NCI-H345 treated with DMSO at 0.1 percent for 48 hours (cell line): ENCODE results near the gene CACNA1E.

Experiments used
- DNase-seq: peaks from one replicate; lab custom pipeline; 2025; ENCODE audit not compliant: unreplicated experiment; lab: John Stamatoyannopoulos, UW

The CACNA1E gene

DNA sequence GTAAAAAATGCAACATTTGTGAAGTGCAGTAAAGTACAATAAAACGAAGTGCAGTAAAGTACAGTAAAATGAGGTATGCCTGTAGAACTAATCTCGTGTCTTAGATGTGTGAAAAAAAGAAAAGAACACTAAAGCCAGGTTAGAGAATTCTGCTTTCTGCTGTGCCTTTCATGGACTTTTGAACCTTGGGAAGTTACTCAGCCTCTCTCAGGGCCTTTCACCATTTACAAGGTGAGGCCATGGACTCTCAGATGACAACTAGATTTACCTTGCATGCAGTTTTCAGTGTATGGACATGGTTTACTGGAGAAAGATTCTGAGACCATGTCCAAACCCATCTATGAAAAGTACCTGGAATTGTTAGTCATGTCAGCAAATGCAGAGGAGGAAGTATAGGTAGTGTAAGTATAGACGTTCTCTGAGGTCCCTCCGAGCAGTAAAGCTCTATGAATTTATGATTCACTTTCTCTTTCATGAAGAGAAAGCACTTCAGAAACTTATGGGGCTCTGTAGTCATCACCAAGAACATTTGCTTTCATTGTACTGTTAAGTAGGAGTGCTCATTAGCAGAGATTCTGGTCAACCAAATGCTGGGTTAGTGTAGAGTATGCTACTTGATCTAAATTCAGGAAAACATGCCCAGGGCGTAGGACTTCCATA lies 143.1 kb downstream of the CACNA1E start:
- DNase-seq: no peak

GRCh38 chr1:181630398-181630797 lies 147.1 kb downstream of the CACNA1E start:
- no peak for DNase-seq

DNA sequence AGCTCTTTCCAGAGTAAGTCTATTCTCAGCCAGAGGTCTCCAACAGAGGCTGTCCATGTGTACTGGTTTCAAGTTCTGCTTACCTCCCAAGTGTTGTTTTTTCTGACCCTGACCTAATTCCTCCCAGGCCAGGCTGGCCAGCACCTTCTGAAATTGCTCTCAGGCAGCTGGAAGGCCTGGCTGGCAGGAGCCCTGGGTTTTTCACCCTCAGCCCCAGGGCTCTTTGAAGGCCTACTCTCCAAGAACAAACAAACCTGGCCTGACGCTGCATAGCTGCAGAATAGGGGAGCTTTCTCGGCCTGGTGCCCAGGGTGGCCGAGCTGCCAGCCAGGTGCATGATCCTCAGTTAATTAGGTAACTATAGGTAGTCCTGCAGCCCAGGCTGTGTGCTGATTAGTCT lies 147.5 kb downstream of the CACNA1E start:
- DNase-seq: no peak

- no peak for DNase-seq
Measured at GRCh38 chr1:181632492-181632891, 149.2 kb downstream of the CACNA1E start.

- DNase-seq: no peak
Measured at GRCh38 chr1:181632960-181633359, 149.6 kb downstream of the CACNA1E start.

- DNase-seq: no peak
Measured at GRCh38 chr1:181635110-181635509, 151.8 kb downstream of the CACNA1E start.

- DNase-seq: no peak
Measured at GRCh38 chr1:181637998-181638397, 154.7 kb downstream of the CACNA1E start.

- peak; percentile 2 for DNase-seq
Measured at GRCh38 chr1:181640956-181641355, 157.6 kb downstream of the CACNA1E start.

GRCh38 chr1:181643631-181644030 lies 160.3 kb downstream of the CACNA1E start:
- no peak for DNase-seq

DNA sequence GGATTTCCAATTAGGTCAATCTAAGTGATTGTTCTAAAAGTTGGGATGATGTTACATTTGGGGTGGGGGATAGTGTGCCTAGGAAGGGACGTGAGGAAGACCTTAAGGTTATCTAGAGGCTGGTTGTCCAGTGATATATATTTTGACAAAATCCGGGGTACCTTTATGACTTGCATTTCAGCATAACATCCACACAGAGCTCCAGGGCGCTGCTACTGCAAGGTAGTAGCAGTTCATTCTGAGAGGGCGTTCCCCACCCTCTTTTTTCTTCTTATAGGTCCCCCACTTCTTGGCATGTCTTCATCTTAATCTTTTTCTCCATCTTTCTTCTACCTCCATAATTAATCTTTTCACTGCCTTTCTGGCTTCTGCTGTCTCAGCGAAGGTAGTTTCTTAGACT lies 161.9 kb downstream of the CACNA1E start:
- DNase-seq: no peak

DNA sequence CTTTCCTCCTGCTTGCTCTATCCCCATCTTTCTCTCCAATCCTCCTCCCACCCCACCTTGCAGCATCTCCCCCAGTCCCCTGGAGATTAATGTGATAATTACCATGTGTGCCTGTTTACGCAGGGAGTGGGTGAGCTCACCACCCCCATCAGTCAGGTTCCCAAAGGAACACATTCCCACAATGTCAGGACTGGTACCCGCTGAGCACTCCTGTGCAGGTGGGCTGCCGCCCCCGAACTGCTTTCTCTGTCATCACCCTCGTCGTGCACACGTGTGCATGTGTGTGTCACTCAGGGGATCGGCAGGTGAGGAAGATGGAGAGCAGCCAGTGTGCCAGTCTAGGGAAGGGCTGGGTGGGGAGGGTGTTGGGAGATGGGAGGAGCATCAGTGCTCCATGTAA lies 163.4 kb downstream of the CACNA1E start:
- no peak for DNase-seq

- DNase-seq: no peak
Measured at GRCh38 chr1:181647314-181648035, 164.2 kb downstream of the CACNA1E start.

DNA sequence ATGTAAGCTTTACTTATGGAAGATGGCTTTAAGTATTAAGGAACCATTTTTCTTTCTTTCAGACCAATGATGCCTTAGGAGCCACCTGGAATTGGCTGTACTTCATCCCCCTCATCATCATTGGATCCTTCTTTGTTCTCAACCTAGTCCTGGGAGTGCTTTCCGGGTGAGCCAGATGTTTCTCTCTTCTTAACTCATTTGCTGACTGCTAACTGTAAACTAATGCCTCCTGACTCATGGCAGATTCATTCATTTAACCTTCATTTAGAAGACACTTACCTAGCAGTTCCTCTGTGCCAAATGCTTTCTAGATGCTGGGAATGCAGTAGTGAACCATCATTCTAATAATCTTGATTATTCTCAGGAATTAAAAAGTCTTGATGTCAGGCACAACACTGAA lies 168.0 kb downstream of the CACNA1E start:
- no peak for DNase-seq

GRCh38 chr1:181655756-181656155 lies 172.4 kb downstream of the CACNA1E start:
- no peak for DNase-seq

DNA sequence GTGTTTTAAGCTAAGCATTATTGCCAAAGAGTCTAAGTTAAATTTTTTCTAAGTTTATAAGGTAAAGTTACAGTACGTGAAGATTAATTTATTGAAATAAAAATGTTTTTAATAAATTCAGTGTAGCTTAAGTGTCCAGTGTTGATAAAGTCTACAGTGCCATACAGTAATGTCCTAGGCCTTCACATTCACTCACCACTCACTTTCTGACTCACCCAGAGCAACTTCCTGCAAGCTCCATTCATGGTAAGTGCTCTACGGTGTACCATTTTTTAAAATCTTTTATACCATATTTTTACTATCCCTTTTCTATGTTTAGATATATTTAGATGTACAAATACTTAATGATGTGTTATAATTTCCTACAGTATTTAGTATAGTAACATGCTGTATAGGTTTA lies 173.2 kb downstream of the CACNA1E start:
- DNase-seq: no peak

DNA sequence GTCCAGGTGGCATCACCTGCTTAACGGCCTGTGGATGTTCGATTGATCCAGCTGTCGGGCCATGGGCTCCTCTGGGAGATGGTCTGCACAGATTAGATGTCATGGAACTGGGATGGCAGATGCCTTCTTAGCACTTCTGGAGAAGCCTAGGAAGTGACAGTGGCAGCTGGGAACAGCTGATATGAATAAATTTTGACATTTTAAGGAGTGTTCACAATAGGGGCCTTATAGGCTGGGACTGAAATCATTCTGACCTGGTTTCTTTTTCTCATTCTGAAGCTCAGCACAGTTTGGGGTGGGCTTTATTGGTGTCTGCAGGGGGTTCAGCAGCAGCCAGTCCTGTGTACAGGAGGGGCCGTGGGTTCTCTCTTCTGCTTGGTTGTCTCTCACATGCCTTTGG lies 175.3 kb downstream of the CACNA1E start:
- DNase-seq: no peak

- DNase-seq: no peak
Measured at GRCh38 chr1:181659321-181659957, 176.1 kb downstream of the CACNA1E start.

- DNase-seq: no peak
Measured at GRCh38 chr1:181660621-181661020, 177.3 kb downstream of the CACNA1E start.

GRCh38 chr1:181661569-181661968 lies 178.3 kb downstream of the CACNA1E start:
- DNase-seq: peak; percentile 4

DNA sequence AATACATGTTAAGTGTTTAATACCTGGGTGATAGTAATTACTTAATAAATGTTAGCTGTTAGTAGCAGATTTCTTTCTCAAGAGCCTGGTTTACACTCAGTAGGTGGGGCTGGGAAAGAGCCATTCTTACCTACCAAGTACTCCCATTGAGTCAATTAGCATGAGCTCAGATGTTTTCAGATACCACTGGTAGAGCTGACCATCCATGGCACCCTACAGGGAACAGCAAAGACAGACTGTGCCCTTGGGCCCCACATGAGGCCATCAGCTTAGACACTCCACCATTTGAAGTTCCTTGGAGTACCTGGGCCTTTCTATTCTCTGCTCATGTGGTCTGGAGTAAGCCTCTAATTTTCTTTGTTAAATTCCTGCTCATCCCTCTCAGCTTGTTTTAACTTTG lies 179.3 kb downstream of the CACNA1E start:
- no peak for DNase-seq

DNA sequence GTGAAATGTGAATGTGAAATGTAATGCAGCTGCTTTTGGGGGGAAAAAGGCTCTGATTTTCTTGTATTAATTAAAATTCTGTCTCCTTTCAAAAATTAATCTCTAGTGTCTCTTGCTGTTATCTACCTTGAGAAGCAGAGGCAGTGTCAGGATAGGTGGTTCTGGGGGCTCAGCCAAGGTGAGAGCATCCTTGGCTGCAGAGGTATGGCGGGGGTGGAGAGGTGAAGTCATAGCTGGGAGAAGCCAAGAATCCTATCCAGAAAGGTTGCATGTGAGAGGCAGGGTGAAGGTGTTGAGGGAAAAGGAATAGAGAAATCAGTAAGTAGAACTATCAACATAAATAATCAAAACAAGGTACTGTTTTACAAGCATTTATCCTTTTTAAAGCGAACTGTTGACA lies 181.2 kb downstream of the CACNA1E start:
- no peak for DNase-seq

DNA sequence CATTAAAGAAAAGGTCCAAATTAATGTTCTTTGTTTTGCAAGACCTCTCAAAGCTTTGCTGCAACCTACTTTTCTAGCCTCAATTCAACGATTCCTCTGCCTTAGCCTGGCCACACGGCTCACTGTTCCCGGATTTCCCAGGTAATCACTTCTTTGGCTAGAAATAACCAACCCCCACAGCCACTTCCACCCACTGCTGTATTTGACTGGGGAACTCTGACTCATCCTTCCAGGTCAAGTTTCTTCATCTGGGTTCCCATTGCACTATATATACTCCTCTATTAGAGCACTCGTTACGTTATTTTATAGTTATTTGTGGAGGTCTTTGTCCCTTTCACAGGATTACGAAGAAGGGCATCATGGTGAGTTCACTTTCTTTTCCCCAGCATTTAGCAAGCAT lies 185.9 kb downstream of the CACNA1E start:
- no peak for DNase-seq
